ENCODE data around the gene VCPKMT.

Gene VCPKMT

GRCh38 chr14:50063876-50064420 is 52.4 kb downstream of the VCPKMT start:
- TF ChIP-seq CREB1 (IDR thresholded peaks at IDR 0.05; ENCODE audit: low read depth), result no peak
- no peak for TF ChIP-seq EP300 (IDR thresholded peaks at IDR 0.05; ENCODE audit: borderline replicate concordance)

DNA sequence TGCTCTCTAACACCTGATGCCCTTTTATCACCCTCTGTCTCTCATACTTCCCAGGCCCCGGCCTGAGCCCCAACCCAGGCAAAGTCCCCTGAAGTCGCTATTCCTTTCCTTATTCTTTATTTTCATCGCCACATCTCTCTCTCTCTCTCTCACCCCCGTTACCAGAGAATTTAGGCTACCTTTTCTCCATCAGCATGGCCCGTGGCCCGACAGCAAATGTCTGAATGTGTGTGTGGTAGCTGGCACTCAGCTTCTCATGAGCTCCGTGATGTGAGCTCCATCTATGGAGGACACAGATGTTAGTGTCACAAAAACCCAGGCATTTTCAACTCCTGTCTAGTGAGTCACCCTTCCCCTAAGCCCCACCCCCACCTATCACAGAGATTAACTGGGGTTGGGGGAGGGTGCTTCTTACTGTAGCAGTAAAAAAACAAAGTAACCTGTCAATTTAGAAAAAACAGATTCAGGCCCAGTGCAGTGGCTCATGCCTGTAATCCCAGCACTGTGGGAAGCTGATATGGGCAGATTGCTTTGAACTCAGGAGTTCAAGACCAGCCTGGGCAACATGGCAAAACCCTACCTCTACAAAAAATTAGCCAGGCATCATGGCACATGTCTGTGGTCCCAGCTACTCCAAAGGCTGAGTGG is 53.8 kb downstream of the VCPKMT start:
- TF ChIP-seq FOXM1 (IDR thresholded peaks at IDR 0.05; ENCODE audit: borderline replicate concordance, low read depth) (no peak), TCF12 (IDR thresholded peaks at IDR 0.05; ENCODE audit: low read depth) (no peak), YY1 (IDR thresholded peaks at IDR 0.05; ENCODE audit: low read depth) (no peak), EGR1 (IDR thresholded peaks at IDR 0.05) (no peak), REST (IDR thresholded peaks at IDR 0.05; ENCODE audit: low read depth) (no peak), USF1 (IDR thresholded peaks at IDR 0.05) (no peak), NFIC (IDR thresholded peaks at IDR 0.05) (no peak), TEAD4 (IDR thresholded peaks at IDR 0.05) (no peak), CEBPB (IDR thresholded peaks at IDR 0.05) (no peak), TAF1 (IDR thresholded peaks at IDR 0.05; ENCODE audit: low read depth) (no peak)

- TF ChIP-seq YY1 (IDR thresholded peaks at IDR 0.05; ENCODE audit: low read depth), result no peak
- no peak for TF ChIP-seq RAD21 (IDR thresholded peaks at IDR 0.05; ENCODE audit: low read depth)
- TF ChIP-seq USF1 (IDR thresholded peaks at IDR 0.05), result no peak
- no peak for TF ChIP-seq TAF1 (IDR thresholded peaks at IDR 0.05; ENCODE audit: low read depth)
- TF ChIP-seq NFIC (IDR thresholded peaks at IDR 0.05), result no peak
- no peak for TF ChIP-seq ZBTB7A (IDR thresholded peaks at IDR 0.05; ENCODE audit: low read depth)
- TF ChIP-seq CREB1 (IDR thresholded peaks at IDR 0.05; ENCODE audit: low read depth), result no peak
- TF ChIP-seq REST (IDR thresholded peaks at IDR 0.05; ENCODE audit: low read depth), result no peak
- no peak for TF ChIP-seq EP300 (IDR thresholded peaks at IDR 0.05; ENCODE audit: borderline replicate concordance)
- no peak for TF ChIP-seq CEBPB (IDR thresholded peaks at IDR 0.05)
- TF ChIP-seq EGR1 (IDR thresholded peaks at IDR 0.05), result no peak
- TF ChIP-seq, protein P1, sequence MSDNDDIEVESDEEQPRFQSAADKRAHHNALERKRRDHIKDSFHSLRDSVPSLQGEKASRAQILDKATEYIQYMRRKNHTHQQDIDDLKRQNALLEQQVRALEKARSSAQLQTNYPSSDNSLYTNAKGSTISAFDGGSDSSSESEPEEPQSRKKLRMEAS (IDR thresholded peaks at IDR 0.05), result no peak
- no peak for TF ChIP-seq TEAD4 (IDR thresholded peaks at IDR 0.05)
- no peak for TF ChIP-seq TCF12 (IDR thresholded peaks at IDR 0.05; ENCODE audit: low read depth)
- no peak for TF ChIP-seq FOXM1 (IDR thresholded peaks at IDR 0.05; ENCODE audit: borderline replicate concordance, low read depth)
Measured at GRCh38 chr14:50061664-50062437, 54.5 kb downstream of the VCPKMT start.

GRCh38 chr14:50060871-50061663 is 55.3 kb downstream of the VCPKMT start:
- TF ChIP-seq TAF1 (IDR thresholded peaks at IDR 0.05; ENCODE audit: low read depth), result no peak
- TF ChIP-seq CEBPB (IDR thresholded peaks at IDR 0.05), result 0 out of 2 replicates have a peak, but pooled peaks have one; percentile 22

DNA sequence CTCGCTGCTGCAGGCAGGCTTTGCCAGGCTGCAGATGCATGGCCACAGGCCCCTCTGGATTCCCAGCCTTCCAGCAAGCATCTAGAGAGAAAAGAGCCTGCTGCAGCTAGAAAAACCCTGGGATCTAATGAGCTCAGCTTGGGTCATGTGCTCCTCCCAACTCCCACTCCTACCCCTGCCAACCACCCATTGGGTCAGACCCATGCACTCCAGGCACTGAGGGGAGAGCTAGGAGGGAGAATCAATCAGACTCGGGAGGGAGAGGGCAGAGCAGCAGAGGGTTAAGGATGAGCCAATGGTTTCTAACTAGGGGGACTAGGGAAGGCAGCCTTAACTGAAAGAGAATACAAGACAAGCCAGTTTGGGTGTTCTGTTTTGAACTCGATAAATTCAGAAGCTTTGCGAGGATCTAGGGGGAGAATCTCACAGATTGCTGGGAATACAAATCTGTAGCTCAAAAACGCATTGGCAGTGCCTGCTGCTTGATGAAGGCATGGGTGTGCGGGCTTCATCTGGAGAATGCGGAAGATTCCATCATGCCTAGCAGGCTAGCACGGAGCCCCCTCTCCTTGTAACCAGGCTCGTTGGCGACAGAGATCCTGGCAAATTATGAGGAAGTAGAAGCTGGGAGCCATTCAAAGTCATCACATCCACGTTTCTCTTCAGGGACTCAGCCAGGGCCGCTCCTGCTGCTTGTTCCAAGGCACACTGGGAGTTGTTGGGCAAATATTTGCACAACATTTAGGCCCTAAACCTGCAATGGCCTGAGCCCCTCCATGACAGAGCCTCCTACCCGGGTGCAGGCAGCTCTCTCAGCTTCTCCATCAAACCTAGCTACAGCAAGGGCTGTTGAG is 56.4 kb downstream of the VCPKMT start:
- TF ChIP-seq RAD21 (IDR thresholded peaks at IDR 0.05; ENCODE audit: low read depth) (no peak), TEAD4 (IDR thresholded peaks at IDR 0.05) (no peak), EGR1 (IDR thresholded peaks at IDR 0.05) (no peak), CREB1 (IDR thresholded peaks at IDR 0.05; ENCODE audit: low read depth) (no peak), ZBTB7A (IDR thresholded peaks at IDR 0.05; ENCODE audit: low read depth) (no peak), TAF1 (IDR thresholded peaks at IDR 0.05; ENCODE audit: low read depth) (no peak), EP300 (IDR thresholded peaks at IDR 0.05; ENCODE audit: borderline replicate concordance) (no peak), YY1 (IDR thresholded peaks at IDR 0.05; ENCODE audit: low read depth) (no peak), NFIC (IDR thresholded peaks at IDR 0.05) (no peak), REST (IDR thresholded peaks at IDR 0.05; ENCODE audit: low read depth) (no peak), TCF12 (IDR thresholded peaks at IDR 0.05; ENCODE audit: low read depth) (no peak), FOXM1 (IDR thresholded peaks at IDR 0.05; ENCODE audit: borderline replicate concordance, low read depth) (no peak), USF1 (IDR thresholded peaks at IDR 0.05) (no peak), CEBPB (IDR thresholded peaks at IDR 0.05) (no peak)
- TF ChIP-seq, protein P1 (IDR thresholded peaks at IDR 0.05), result no peak
